Neural progenitor cell (in vitro differentiated cells): ENCODE measurements around the gene SFSWAP. TPM values are rescaled to one million over a fixed set of nuclear protein-coding genes. Genes with fewer than 3 reads are reported as not detected.

Experiments
- DNase-seq: peaks from one replicate; pipeline ENCODE4 v3.0.0-alpha.2; 2016; ENCODE audit warnings: low spot score
- H2AFZ ChIP-seq: fragments of 200-600 bp; sonication (generic); replicated peaks from 2 replicates; pipeline ENCODE4 v1.6.1; 2016; ENCODE audit warnings: antibody characterized with exemption
- H3F3A ChIP-seq: fragments of 200-600 bp; sonication (generic); 2 replicates; pipeline ENCODE4 v1.6.1; 2016; ENCODE audit warnings: antibody characterized with exemption, low read depth
- H3K27ac ChIP-seq: fragments of 200-600 bp; sonication (generic); 2 replicates; pipeline ENCODE4 v1.5.1; 2016; ENCODE audit warnings: mild to moderate bottlenecking
- H3K27me3 ChIP-seq: fragments of 200-600 bp; sonication (generic); 2 replicates; pipeline ENCODE4 v1.6.1; 2016; ENCODE audit warnings: mild to moderate bottlenecking, moderate library complexity
- H3K36me3 ChIP-seq: fragments of 200-600 bp; sonication (generic); 2 replicates; pipeline ENCODE4 v1.5.1; 2016
- H3K4me1 ChIP-seq: fragments of 200-600 bp; sonication (generic); 2 replicates; pipeline ENCODE4 v1.6.1; 2016; ENCODE audit warnings: mixed run types
- H3K4me2 ChIP-seq: fragments of 200-600 bp; sonication (generic); 2 replicates; pipeline ENCODE4 v1.6.1; 2016
- H3K4me3 ChIP-seq: fragments of 200-600 bp; sonication (generic); 2 replicates; pipeline ENCODE4 v1.5.1; 2016
- H3K79me2 ChIP-seq: fragments of 200-600 bp; sonication (generic); 2 replicates; pipeline ENCODE4 v1.6.1; 2016; ENCODE audit warnings: low read depth
- H3K9ac ChIP-seq: fragments of 200-600 bp; sonication (generic); 2 replicates; pipeline ENCODE4 v1.6.1; 2016
- H3K9me3 ChIP-seq: fragments of 200-600 bp; sonication (generic); 2 replicates; pipeline ENCODE4 v1.5.1; 2016; ENCODE audit warnings: low read depth
- H4K20me1 ChIP-seq: fragments of 200-600 bp; sonication (generic); 2 replicates; pipeline ENCODE4 v1.6.1; 2016; ENCODE audit warnings: low read depth
- H3K27ac Mint-ChIP-seq: 3 replicates; pipeline ENCODE4 v1.8.0; 2021; ENCODE audit warnings: mixed read lengths
- H3K27me3 Mint-ChIP-seq: 2 replicates; pipeline ENCODE4 v1.8.0; 2022; ENCODE audit warnings: low read depth, mild to moderate bottlenecking, inconsistent platforms, moderate library complexity, mixed read lengths; ENCODE audit not compliant: insufficient read depth
- H3K36me3 Mint-ChIP-seq: 3 replicates; pipeline ENCODE4 v1.8.0; 2021; ENCODE audit warnings: mixed read lengths
- H3K4me1 Mint-ChIP-seq: 3 replicates; pipeline ENCODE4 v1.8.0; 2021; ENCODE audit warnings: mixed read lengths
- H3K4me3 Mint-ChIP-seq: 3 replicates; pipeline ENCODE4 v1.8.0; 2021; ENCODE audit warnings: mild to moderate bottlenecking, moderate library complexity, mixed read lengths
- H3K9me3 Mint-ChIP-seq: 3 replicates; pipeline ENCODE4 v1.8.0; 2020; ENCODE audit warnings: mixed read lengths
- CTCF ChIP-seq: fragments of 200-600 bp; sonication (generic); IDR thresholded peaks from 2 replicates; pipeline ENCODE4 v1.5.1; 2017; ENCODE audit warnings: antibody characterized with exemption, mild to moderate bottlenecking
- EZH2 ChIP-seq: fragments of 200-600 bp; sonication (generic); IDR thresholded peaks from 2 replicates; pipeline ENCODE4 v1.6.1; 2017; ENCODE audit warnings: antibody characterized with exemption, mild to moderate bottlenecking, moderate library complexity
- EZH2phosphoT487 ChIP-seq: fragments of 200-600 bp; sonication (generic); IDR thresholded peaks from 2 replicates; pipeline ENCODE4 v1.6.1; 2017; ENCODE audit warnings: antibody characterized with exemption
- total RNA-seq: library from RNA; depleted of rRNA; stranded (reverse); fragments of >200 nt; gene quantifications from 2 replicates; pipeline ENCODE4 v1.2.3, GENCODE V29; 2015; ENCODE audit warnings: low replicate concordance

SFSWAP gene
- total RNA-seq, 1 donor from 2014 or later: 37.0 TPM

GRCh38 chr12:131758016-131758739, 47.3 kb downstream of the SFSWAP start:
- Histone ChIP-seq H3K9ac (no peak overlapping the region), H3K4me1 (no peaks in the 10 kb centered on the region), H3K9me3 (no peaks in the 10 kb centered on the region), H3K4me3 (no peak overlapping the region), H2AFZ (no peak overlapping the region), H3K4me2 (no peak overlapping the region), H3K27ac (no peak overlapping the region), H4K20me1 (no peaks in the 10 kb centered on the region), H3K79me2 (no peaks in the 10 kb centered on the region), H3K27me3 (no peaks in the 10 kb centered on the region), H3K36me3 (no peaks in the 10 kb centered on the region), H3F3A (no peaks in the 10 kb centered on the region)
- TF ChIP-seq EZH2phosphoT487 (no peak), CTCF (no peak), EZH2 (no peak)
- Mint-ChIP-seq H3K4me1 (no peaks in the 10 kb centered on the region), H3K27me3 (peaks cover 5% of the 10 kb centered on the region), H3K36me3 (peaks cover 45% of the 10 kb centered on the region), H3K9me3 (no peaks in the 10 kb centered on the region), H3K27ac (no peak overlapping the region), H3K4me3 (no peak overlapping the region)
- DNase-seq: no peak

- no peaks in the 10 kb centered on the region for H3K36me3 ChIP-seq
- no peak overlapping the region for H3K4me3 Mint-ChIP-seq
- peaks cover 39% of the 10 kb centered on the region for H3K36me3 Mint-ChIP-seq
Observed at GRCh38 chr12:131759176-131759575, 48.3 kb downstream of the SFSWAP start.

GRCh38 chr12:131761638-131762037, 50.7 kb downstream of the SFSWAP start:
- peaks cover 39% of the 10 kb centered on the region for H3K36me3 Mint-ChIP-seq
- H3K4me3 ChIP-seq: no peak overlapping the region

More at GRCh38 chr12:131759176-131759575, 48.3 kb downstream of the SFSWAP start:
- Mint-ChIP-seq H3K4me1 (no peaks in the 10 kb centered on the region), H3K27me3 (peaks cover 5% of the 10 kb centered on the region), H3K9me3 (no peaks in the 10 kb centered on the region), H3K27ac (no peak overlapping the region)
- H3K27ac ChIP-seq: no peak overlapping the region
- DNase-seq: no peak
- no peaks in the 10 kb centered on the region for H3K4me1 ChIP-seq
- no peaks in the 10 kb centered on the region for H3K27me3 ChIP-seq
- no peak for TF ChIP-seq EZH2
- no peak for TF ChIP-seq EZH2phosphoT487
- TF ChIP-seq CTCF: no peak
- no peaks in the 10 kb centered on the region for H3K9me3 ChIP-seq
- H3K4me3 ChIP-seq: no peak overlapping the region
- no peak overlapping the region for H3K9ac ChIP-seq
- no peak overlapping the region for H2AFZ ChIP-seq
- no peak overlapping the region for H3K4me2 ChIP-seq
- H3K79me2 ChIP-seq: no peaks in the 10 kb centered on the region
- H3F3A ChIP-seq: no peaks in the 10 kb centered on the region
- no peaks in the 10 kb centered on the region for H4K20me1 ChIP-seq

More at GRCh38 chr12:131761638-131762037, 50.7 kb downstream of the SFSWAP start:
- Mint-ChIP-seq H3K4me1 (no peaks in the 10 kb centered on the region), H3K4me3 (no peak overlapping the region), H3K27me3 (peaks cover 5% of the 10 kb centered on the region), H3K9me3 (no peaks in the 10 kb centered on the region), H3K27ac (no peak overlapping the region)
- Histone ChIP-seq H3K9ac (no peak overlapping the region), H3K36me3 (no peaks in the 10 kb centered on the region), H3K79me2 (no peaks in the 10 kb centered on the region), H4K20me1 (no peaks in the 10 kb centered on the region), H3K27ac (no peak overlapping the region), H3F3A (no peaks in the 10 kb centered on the region), H3K4me1 (no peaks in the 10 kb centered on the region), H2AFZ (no peak overlapping the region), H3K27me3 (no peaks in the 10 kb centered on the region), H3K4me2 (no peak overlapping the region), H3K9me3 (no peaks in the 10 kb centered on the region)
- TF ChIP-seq EZH2phosphoT487 (no peak), CTCF (no peak), EZH2 (no peak)
- no peak for DNase-seq
